Parathyroid adenoma (tissue), 2 donors: ENCODE data around the gene PSMD13.

Source experiments
- H2AFZ ChIP-seq: fragments of 300-600 bp; sonication (generic); one replicate; pipeline ENCODE4 v1.7.0; 2017; ENCODE audit warnings: antibody characterized with exemption, mild to moderate bottlenecking
- H3K27ac ChIP-seq: fragments of 300-600 bp; sonication (generic); one replicate; pipeline ENCODE4 v1.7.0; 2017
- H3K27me3 ChIP-seq: fragments of 300-600 bp; sonication (generic); one replicate; pipeline ENCODE4 v1.7.0; 2017; ENCODE audit warnings: low read length; ENCODE audit not compliant: control insufficient read depth, insufficient read depth
- H3K36me3 ChIP-seq: fragments of 300-600 bp; sonication (generic); one replicate; pipeline ENCODE4 v1.7.0; 2017; ENCODE audit warnings: low read length; ENCODE audit not compliant: control insufficient read depth, insufficient read depth
- H3K4me1 ChIP-seq: fragments of 300-600 bp; sonication (generic); one replicate; pipeline ENCODE4 v1.7.0; 2017; ENCODE audit warnings: control low read depth
- H3K4me2 ChIP-seq: fragments of 300-600 bp; sonication (generic); one replicate; pipeline ENCODE4 v1.7.0; 2017; ENCODE audit warnings: low read length
- H3K4me3 ChIP-seq: fragments of 300-600 bp; sonication (generic); one replicate; pipeline ENCODE4 v1.7.0; 2017; ENCODE audit warnings: low read depth, low read length
- H3K79me2 ChIP-seq: fragments of 300-600 bp; sonication (generic); one replicate; pipeline ENCODE4 v1.7.0; 2017; ENCODE audit warnings: control low read depth
- H3K9ac ChIP-seq: fragments of 300-600 bp; sonication (generic); one replicate; pipeline ENCODE4 v1.7.0; 2017; ENCODE audit warnings: mild to moderate bottlenecking
- H3K9me3 ChIP-seq: fragments of 300-600 bp; sonication (generic); one replicate; pipeline ENCODE4 v1.7.0; 2017; ENCODE audit warnings: low read length; ENCODE audit not compliant: control insufficient read depth
- CTCF ChIP-seq: fragments of 300-600 bp; sonication (generic); IDR thresholded peaks from one replicate; pipeline ENCODE4 v1.7.0; 2017; ENCODE audit warnings: antibody characterized with exemption, mild to moderate bottlenecking
- donor health status: primary hyperparathyroidism.

PSMD13 gene

GRCh38 chr11:278001-278951 is 41.5 kb downstream of the PSMD13 start, which contains the start of gene NLRP6:
Gene NLRP6, plus strand, starts transcription at chr11:278407. Its CDS starts 163 bp downstream, at chr11:278570.
- Histone ChIP-seq H3K27ac (no peak within 1 kb of the TSS), H3K9ac (no peak within 1 kb of the TSS)
- TF ChIP-seq CTCF = no peak

GRCh38 chr11:279040-279965 is 42.5 kb downstream of the PSMD13 start:
- H3K27me3 ChIP-seq = no peaks in the 10 kb centered on the region
- no peak overlapping the region for H3K4me2 ChIP-seq
- no peaks in the 10 kb centered on the region for H3K9me3 ChIP-seq
- no peak overlapping the region for H3K9ac ChIP-seq
- TF ChIP-seq CTCF = no peak
- H3K27ac ChIP-seq = no peak overlapping the region
- H2AFZ ChIP-seq = no peak overlapping the region
- no peaks in the 10 kb centered on the region for H3K36me3 ChIP-seq
- H3K4me3 ChIP-seq = no peak overlapping the region
- no peaks in the 10 kb centered on the region for H3K4me1 ChIP-seq
- no peaks in the 10 kb centered on the region for H3K79me2 ChIP-seq

More at GRCh38 chr11:278001-278951, 41.5 kb downstream of the PSMD13 start, which contains the start of gene NLRP6:
- no peak within 1 kb of the TSS for H3K4me3 ChIP-seq
- no peaks in the 10 kb centered on the region for H3K36me3 ChIP-seq
- H3K9me3 ChIP-seq = no peaks in the 10 kb centered on the region
- H2AFZ ChIP-seq = no peak within 1 kb of the TSS
- no peak within 1 kb of the TSS for H3K4me2 ChIP-seq
- H3K4me1 ChIP-seq = no peaks in the 10 kb centered on the region
- no peaks in the 10 kb centered on the region for H3K79me2 ChIP-seq
- H3K27me3 ChIP-seq = no peaks in the 10 kb centered on the region

- no peaks in the 10 kb centered on the region for H3K36me3 ChIP-seq
- H3K79me2 ChIP-seq = no peaks in the 10 kb centered on the region
- H2AFZ ChIP-seq = peak overlapping the region; percentile 7
- H3K9ac ChIP-seq = no peak overlapping the region
- no peak overlapping the region for H3K4me3 ChIP-seq
- no peak overlapping the region for H3K27ac ChIP-seq
- no peaks in the 10 kb centered on the region for H3K4me1 ChIP-seq
- no peak for TF ChIP-seq CTCF
- H3K4me2 ChIP-seq = no peak overlapping the region
- no peaks in the 10 kb centered on the region for H3K27me3 ChIP-seq
- no peaks in the 10 kb centered on the region for H3K9me3 ChIP-seq
These were observed 43.4 kb downstream of the PSMD13 start for GRCh38 chr11:279966-280705.

- no peak overlapping the region for H3K27ac ChIP-seq
- no peak overlapping the region for H3K4me3 ChIP-seq
- no peaks in the 10 kb centered on the region for H3K36me3 ChIP-seq
- H3K9ac ChIP-seq = no peak overlapping the region
- H3K27me3 ChIP-seq = no peaks in the 10 kb centered on the region
- no peak overlapping the region for H2AFZ ChIP-seq
- H3K9me3 ChIP-seq = no peaks in the 10 kb centered on the region
- no peaks in the 10 kb centered on the region for H3K79me2 ChIP-seq
- H3K4me1 ChIP-seq = no peaks in the 10 kb centered on the region
- no peak overlapping the region for H3K4me2 ChIP-seq
- TF ChIP-seq CTCF = no peak
These were observed 44.1 kb downstream of the PSMD13 start for GRCh38 chr11:280706-281485.
